ENCODE results near the gene ATP5PB. TPM values are rescaled to one million over a fixed set of nuclear protein-coding genes. Genes with fewer than 3 reads are reported as not detected.

ATP5PB gene
- total RNA-seq, 1 experiment from 2014 or later = 194 TPM

DNA sequence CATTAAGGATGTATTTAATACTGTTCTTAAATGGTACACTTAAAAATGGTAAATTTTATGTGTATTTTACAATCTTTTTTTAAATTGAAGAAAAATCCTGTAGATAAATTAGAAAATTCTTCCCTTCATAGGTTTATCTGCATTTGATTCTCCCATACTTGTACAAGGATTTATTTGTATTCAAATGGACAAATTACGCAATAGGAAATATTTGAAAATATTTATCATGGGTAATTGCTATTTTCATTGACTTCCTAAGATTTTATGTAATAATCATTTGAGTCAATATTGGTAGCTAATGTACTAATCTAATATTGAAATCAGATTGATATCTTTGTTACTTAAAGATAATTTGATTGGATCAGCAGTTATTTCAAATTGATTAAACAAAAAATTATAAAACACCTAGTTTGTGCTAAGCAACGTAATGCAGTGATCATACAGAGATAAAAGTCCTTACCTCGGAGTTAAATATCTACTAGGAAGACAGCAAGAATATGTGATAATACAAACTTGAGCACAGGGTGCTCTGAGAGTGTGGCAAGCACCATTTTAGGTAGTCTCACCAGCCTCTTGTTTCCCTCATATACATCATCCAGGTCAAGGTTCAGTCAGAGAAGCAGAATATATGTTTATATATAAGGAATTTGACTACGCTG is 13.2 kb downstream of the ATP5PB start:
- H3K4me3 ChIP-seq (ENCODE audit: low read depth, low read length) = no peak overlapping the region
- TF ChIP-seq, protein P1, sequence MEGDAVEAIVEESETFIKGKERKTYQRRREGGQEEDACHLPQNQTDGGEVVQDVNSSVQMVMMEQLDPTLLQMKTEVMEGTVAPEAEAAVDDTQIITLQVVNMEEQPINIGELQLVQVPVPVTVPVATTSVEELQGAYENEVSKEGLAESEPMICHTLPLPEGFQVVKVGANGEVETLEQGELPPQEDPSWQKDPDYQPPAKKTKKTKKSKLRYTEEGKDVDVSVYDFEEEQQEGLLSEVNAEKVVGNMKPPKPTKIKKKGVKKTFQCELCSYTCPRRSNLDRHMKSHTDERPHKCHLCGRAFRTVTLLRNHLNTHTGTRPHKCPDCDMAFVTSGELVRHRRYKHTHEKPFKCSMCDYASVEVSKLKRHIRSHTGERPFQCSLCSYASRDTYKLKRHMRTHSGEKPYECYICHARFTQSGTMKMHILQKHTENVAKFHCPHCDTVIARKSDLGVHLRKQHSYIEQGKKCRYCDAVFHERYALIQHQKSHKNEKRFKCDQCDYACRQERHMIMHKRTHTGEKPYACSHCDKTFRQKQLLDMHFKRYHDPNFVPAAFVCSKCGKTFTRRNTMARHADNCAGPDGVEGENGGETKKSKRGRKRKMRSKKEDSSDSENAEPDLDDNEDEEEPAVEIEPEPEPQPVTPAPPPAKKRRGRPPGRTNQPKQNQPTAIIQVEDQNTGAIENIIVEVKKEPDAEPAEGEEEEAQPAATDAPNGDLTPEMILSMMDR (IDR thresholded peaks at IDR 0.05; ENCODE audit: insufficient read depth in 1 of 2, low read depth in 1 of 2, low read length in 1 of 2, severe bottlenecking in 1 of 2, unreplicated experiment in 1 of 2) = no peak
- no peaks in the 10 kb centered on the region for H3K27me3 Mint-ChIP-seq (ENCODE audit: insufficient read depth, unreplicated experiment)
- no peaks in the 10 kb centered on the region for H3K27me3 ChIP-seq (replicated peaks; ENCODE audit: control insufficient read depth, insufficient read depth, low read length)
- H3K9me3 Mint-ChIP-seq (ENCODE audit: unreplicated experiment) = no peaks in the 10 kb centered on the region
- H3K27ac Mint-ChIP-seq (ENCODE audit: unreplicated experiment) = no peak overlapping the region
- H3K4me1 ChIP-seq = peaks cover 4% of the 10 kb centered on the region; the same call in 1 of the 2 replicates
- H3K9me3 ChIP-seq = no peaks in the 10 kb centered on the region
- CTCF ChIA-PET = no interaction called here
- peaks cover 14% of the 10 kb centered on the region for H3K4me1 Mint-ChIP-seq (ENCODE audit: low read depth, unreplicated experiment)
- no peaks in the 10 kb centered on the region for H3K36me3 ChIP-seq (ENCODE audit: control insufficient read depth, insufficient read depth, low read length)
- intact Hi-C loops (cut with micrococcal nuclease; ENCODE audit: unreplicated experiment) = no loop called here
- no peak for DNase-seq
- no TSS peak for BruUV-seq (replicated peaks)
- POLR2A ChIA-PET = no interaction called here
- peaks cover 13% of the 10 kb centered on the region for H3K36me3 Mint-ChIP-seq (ENCODE audit: insufficient read depth, unreplicated experiment)
- no peak overlapping the region for H3K4me3 Mint-ChIP-seq (ENCODE audit: unreplicated experiment)

- Histone ChIP-seq H3K36me3 (ENCODE audit: control insufficient read depth, insufficient read depth, low read length) (no peaks in the 10 kb centered on the region), H3K4me3 (ENCODE audit: low read depth, low read length) (no peak overlapping the region), H3K4me1 (peaks cover 4% of the 10 kb centered on the region; the same call in 1 of the 2 replicates), H3K9me3 (no peaks in the 10 kb centered on the region), H3K27me3 (replicated peaks; ENCODE audit: control insufficient read depth, insufficient read depth, low read length) (no peaks in the 10 kb centered on the region)
- ChIA-PET CTCF (no interaction called here), POLR2A (no interaction called here)
- H3K36me3 Mint-ChIP-seq (ENCODE audit: insufficient read depth, unreplicated experiment) = peaks cover 7% of the 10 kb centered on the region
- H3K4me1 Mint-ChIP-seq (ENCODE audit: low read depth, unreplicated experiment) = peaks cover 14% of the 10 kb centered on the region
- BruUV-seq (replicated peaks) = no TSS peak
- H3K27ac Mint-ChIP-seq (ENCODE audit: unreplicated experiment) = no peak overlapping the region
- H3K9me3 Mint-ChIP-seq (ENCODE audit: unreplicated experiment) = no peaks in the 10 kb centered on the region
- TF ChIP-seq, protein P1 (IDR thresholded peaks at IDR 0.05; ENCODE audit: insufficient read depth in 1 of 2, low read depth in 1 of 2, low read length in 1 of 2, severe bottlenecking in 1 of 2, unreplicated experiment in 1 of 2) = no peak
- intact Hi-C loops (cut with micrococcal nuclease; ENCODE audit: unreplicated experiment) = no loop called here
- no peaks in the 10 kb centered on the region for H3K27me3 Mint-ChIP-seq (ENCODE audit: insufficient read depth, unreplicated experiment)
- H3K4me3 Mint-ChIP-seq (ENCODE audit: unreplicated experiment) = no peak overlapping the region
- DNase-seq = no peak
Observed at GRCh38 chr1:111463029-111463683, 13.9 kb downstream of the ATP5PB start.

DNA sequence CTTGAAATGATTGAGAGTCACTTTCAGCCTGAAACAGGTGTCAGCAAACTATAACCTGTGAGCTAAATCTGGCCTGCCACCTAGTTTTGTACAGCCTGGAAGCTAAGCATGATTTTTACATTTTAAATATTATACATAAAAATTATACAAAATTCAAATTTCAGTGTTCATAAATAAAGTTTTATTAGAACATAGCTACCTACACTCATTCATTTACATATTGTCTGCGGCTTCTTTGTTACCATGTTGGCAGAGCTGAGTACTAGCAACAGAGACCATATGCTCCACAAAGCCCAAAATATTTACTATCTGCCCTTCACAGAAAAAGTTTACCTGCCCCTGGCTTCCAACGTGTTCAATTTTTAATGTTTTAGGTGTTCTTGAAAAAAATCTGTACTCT is 16.5 kb downstream of the ATP5PB start:
- no peaks in the 10 kb centered on the region for H3K9me3 ChIP-seq
- no peak for DNase-seq
- POLR2A ChIA-PET = no interaction called here
- H3K4me1 ChIP-seq = peaks cover 4% of the 10 kb centered on the region; the same call in 1 of the 2 replicates
- no peak overlapping the region for H3K27ac Mint-ChIP-seq (ENCODE audit: unreplicated experiment)
- peaks cover 14% of the 10 kb centered on the region for H3K4me1 Mint-ChIP-seq (ENCODE audit: low read depth, unreplicated experiment)
- no TSS peak for BruUV-seq (replicated peaks)
- peaks cover 2% of the 10 kb centered on the region for H3K36me3 Mint-ChIP-seq (ENCODE audit: insufficient read depth, unreplicated experiment)
- intact Hi-C loops (cut with micrococcal nuclease; ENCODE audit: unreplicated experiment) = no loop called here
- no peaks in the 10 kb centered on the region for H3K36me3 ChIP-seq (ENCODE audit: control insufficient read depth, insufficient read depth, low read length)
- no peak overlapping the region for H3K4me3 Mint-ChIP-seq (ENCODE audit: unreplicated experiment)
- H3K4me3 ChIP-seq (ENCODE audit: low read depth, low read length) = no peak overlapping the region
- no peaks in the 10 kb centered on the region for H3K9me3 Mint-ChIP-seq (ENCODE audit: unreplicated experiment)
- TF ChIP-seq, protein P1 (IDR thresholded peaks at IDR 0.05; ENCODE audit: insufficient read depth in 1 of 2, low read depth in 1 of 2, low read length in 1 of 2, severe bottlenecking in 1 of 2, unreplicated experiment in 1 of 2) = no peak
- no peaks in the 10 kb centered on the region for H3K27me3 Mint-ChIP-seq (ENCODE audit: insufficient read depth, unreplicated experiment)
- H3K27me3 ChIP-seq (replicated peaks; ENCODE audit: control insufficient read depth, insufficient read depth, low read length) = no peaks in the 10 kb centered on the region
- CTCF ChIA-PET = no interaction called here

Measured in Caco-2 (cell line).